Kidney epithelial cell (primary cell): ENCODE results near the gene BEST3. TPM values are rescaled to one million over a fixed set of nuclear protein-coding genes. Genes with fewer than 3 reads are reported as not detected.

Experiments
- DNase-seq: peaks from one replicate; pipeline ENCODE4 v3.0.0-alpha.2; 2010; ENCODE audit warnings: low read depth
- H3K27me3 ChIP-seq: 2 replicates; pipeline ENCODE4 v1.6.0; 2011; ENCODE audit warnings: low read length; ENCODE audit not compliant: control insufficient read depth, insufficient read depth
- H3K36me3 ChIP-seq: 2 replicates; pipeline ENCODE4 v1.5.1; 2011; ENCODE audit warnings: low read length; ENCODE audit not compliant: control insufficient read depth, insufficient read depth
- H3K4me3 ChIP-seq: 2 replicates; pipeline ENCODE4 v1.5.1; 2011; ENCODE audit warnings: low read depth, mild to moderate bottlenecking, control low read depth, low read length
- total RNA-seq: library from RNA; depleted of rRNA; stranded (reverse); fragments of >200 nt; gene quantifications from 2 replicates; pipeline ENCODE4 v1.2.3, GENCODE V29; 2015
- TF ChIP-seq, protein P1 (sequence below): IDR thresholded peaks from 2 replicates; pipeline ENCODE4 v1.5.1; 2011; ENCODE audit warnings: mild to moderate bottlenecking, moderate library complexity, low read length, control low read depth, inconsistent platforms; ENCODE audit not compliant: insufficient read depth, poor library complexity, severe bottlenecking

Gene BEST3
- total RNA-seq, 1 donor from 2014 or later, result 1.6 TPM

DNA sequence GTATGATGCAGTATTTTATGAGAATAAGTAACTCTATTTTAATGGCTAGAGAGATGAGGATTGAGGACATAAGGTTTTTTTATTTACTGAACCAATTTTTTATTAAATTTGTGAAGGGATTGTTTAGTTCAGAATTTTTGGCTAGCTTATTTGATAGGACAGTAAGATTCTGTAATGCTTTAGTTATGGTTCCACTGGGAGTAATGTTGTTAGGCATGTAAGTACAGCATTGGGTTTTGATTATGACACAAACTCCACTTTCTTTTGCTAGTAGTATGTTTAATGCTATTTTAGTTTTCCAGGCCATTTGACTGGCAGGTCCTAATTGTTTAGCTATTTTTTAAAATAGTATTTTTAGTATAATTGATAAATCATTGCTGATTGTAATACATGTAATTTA, 54.6 kb downstream of the BEST3 start:
- TF ChIP-seq, protein P1, sequence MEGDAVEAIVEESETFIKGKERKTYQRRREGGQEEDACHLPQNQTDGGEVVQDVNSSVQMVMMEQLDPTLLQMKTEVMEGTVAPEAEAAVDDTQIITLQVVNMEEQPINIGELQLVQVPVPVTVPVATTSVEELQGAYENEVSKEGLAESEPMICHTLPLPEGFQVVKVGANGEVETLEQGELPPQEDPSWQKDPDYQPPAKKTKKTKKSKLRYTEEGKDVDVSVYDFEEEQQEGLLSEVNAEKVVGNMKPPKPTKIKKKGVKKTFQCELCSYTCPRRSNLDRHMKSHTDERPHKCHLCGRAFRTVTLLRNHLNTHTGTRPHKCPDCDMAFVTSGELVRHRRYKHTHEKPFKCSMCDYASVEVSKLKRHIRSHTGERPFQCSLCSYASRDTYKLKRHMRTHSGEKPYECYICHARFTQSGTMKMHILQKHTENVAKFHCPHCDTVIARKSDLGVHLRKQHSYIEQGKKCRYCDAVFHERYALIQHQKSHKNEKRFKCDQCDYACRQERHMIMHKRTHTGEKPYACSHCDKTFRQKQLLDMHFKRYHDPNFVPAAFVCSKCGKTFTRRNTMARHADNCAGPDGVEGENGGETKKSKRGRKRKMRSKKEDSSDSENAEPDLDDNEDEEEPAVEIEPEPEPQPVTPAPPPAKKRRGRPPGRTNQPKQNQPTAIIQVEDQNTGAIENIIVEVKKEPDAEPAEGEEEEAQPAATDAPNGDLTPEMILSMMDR, result no peak
- H3K36me3 ChIP-seq, result no peaks in the 10 kb centered on the region
- H3K27me3 ChIP-seq, result no peaks in the 10 kb centered on the region
- H3K4me3 ChIP-seq, result no peak overlapping the region
- DNase-seq, result no peak

GRCh38 chr12:69642531-69642930, 56.6 kb downstream of the BEST3 start:
- TF ChIP-seq, protein P1, result no peak
- no peaks in the 10 kb centered on the region for H3K36me3 ChIP-seq
- DNase-seq, result no peak
- H3K27me3 ChIP-seq, result no peaks in the 10 kb centered on the region
- H3K4me3 ChIP-seq, result no peak overlapping the region

- Histone ChIP-seq H3K36me3 (no peaks in the 10 kb centered on the region), H3K27me3 (no peaks in the 10 kb centered on the region), H3K4me3 (no peak overlapping the region)
- TF ChIP-seq, protein P1, result no peak
- no peak for DNase-seq
Observed at GRCh38 chr12:69641546-69641945, 57.6 kb downstream of the BEST3 start.

- Histone ChIP-seq H3K36me3 (no peaks in the 10 kb centered on the region), H3K4me3 (no peak overlapping the region), H3K27me3 (no peaks in the 10 kb centered on the region)
- TF ChIP-seq, protein P1, result peak; percentile 94
- DNase-seq, result peak; percentile 9
Observed at GRCh38 chr12:69639400-69640016, 59.6 kb downstream of the BEST3 start.

GRCh38 chr12:69633061-69633460, 66.0 kb downstream of the BEST3 start:
- no peak overlapping the region for H3K4me3 ChIP-seq
- DNase-seq, result no peak
- no peaks in the 10 kb centered on the region for H3K27me3 ChIP-seq
- H3K36me3 ChIP-seq, result no peaks in the 10 kb centered on the region
- TF ChIP-seq, protein P1, result no peak

DNA sequence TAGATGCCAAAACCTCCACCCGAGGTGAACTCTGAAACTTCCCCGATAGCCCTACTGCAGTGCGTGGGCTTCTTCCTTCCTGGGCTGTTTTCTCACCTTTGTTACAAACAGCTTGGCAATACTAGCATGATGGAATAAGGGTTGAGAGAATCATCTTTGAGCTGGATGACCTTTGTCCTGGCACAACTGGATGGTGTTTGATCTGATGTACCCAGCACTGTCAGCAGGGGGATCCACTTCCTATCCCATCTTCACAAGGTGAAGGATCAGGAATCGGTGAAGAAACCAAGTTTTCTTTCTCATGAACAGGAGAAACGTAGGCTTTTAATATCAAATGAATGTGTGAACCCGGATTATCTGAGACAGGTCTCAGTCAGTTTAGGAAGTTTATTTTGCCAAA, 68.9 kb downstream of the BEST3 start:
- Histone ChIP-seq H3K4me3 (no peak overlapping the region), H3K36me3 (no peaks in the 10 kb centered on the region), H3K27me3 (peaks cover 2% of the 10 kb centered on the region)
- DNase-seq, result no peak
- TF ChIP-seq, protein P1, result peak; percentile 28
